ENCODE data around the gene TMEM163. TPM values are rescaled to one million over a fixed set of nuclear protein-coding genes. Genes with fewer than 3 reads are reported as not detected.

The TMEM163 gene
- total and polyA plus RNA-seq, 2 donors from 2014 or later, result 2.6 to 5.9 TPM

- no peak overlapping the region for H3K27ac ChIP-seq (ENCODE audit: low read depth in 2 of 2, low read length in 2 of 2)
- no peaks in the 10 kb centered on the region for H3K36me3 ChIP-seq (ENCODE audit: control insufficient read depth in 2 of 3, insufficient read depth in 3 of 3, low read length in 3 of 3)
- no peaks in the 10 kb centered on the region for H3K27me3 ChIP-seq (ENCODE audit: control insufficient read depth, insufficient read depth, low read length)
- no peak for TF ChIP-seq CTCF (IDR thresholded peaks at IDR 0.05; ENCODE audit: borderline replicate concordance, extremely low read depth, insufficient read depth)
- H3K4me1 ChIP-seq (ENCODE audit: control insufficient read depth in 2 of 3, insufficient read depth in 2 of 3, low read depth in 1 of 3, low read length in 3 of 3), result peaks cover 0 to 8% (median 2%) of the 10 kb centered on the region in 3 donors
- DNase-seq (peak in 1 of 5 donors; percentile 51), FAIRE-seq (no peak)
- H3K4me3 ChIP-seq (ENCODE audit: low read length in 3 of 3), result no peak overlapping the region
- no peaks in the 10 kb centered on the region for H3K9me3 ChIP-seq (ENCODE audit: control insufficient read depth in 2 of 3, insufficient read depth in 1 of 3, low read length in 3 of 3)
- H3K9ac ChIP-seq (ENCODE audit: low read length in 3 of 3), result no peak overlapping the region
- intact Hi-C loops (cut with DNase I), result no loop called here
Observed at GRCh38 chr2:134459706-134460406, 258.9 kb downstream of the TMEM163 start.

- Histone ChIP-seq H3K27ac (ENCODE audit: low read depth in 2 of 2, low read length in 2 of 2) (no peak overlapping the region), H3K27me3 (ENCODE audit: control insufficient read depth, insufficient read depth, low read length) (no peaks in the 10 kb centered on the region), H3K9me3 (ENCODE audit: control insufficient read depth in 2 of 3, insufficient read depth in 1 of 3, low read length in 3 of 3) (no peaks in the 10 kb centered on the region), H3K4me3 (ENCODE audit: low read length in 3 of 3) (no peak overlapping the region), H3K36me3 (ENCODE audit: control insufficient read depth in 2 of 3, insufficient read depth in 3 of 3, low read length in 3 of 3) (no peaks in the 10 kb centered on the region), H3K4me1 (ENCODE audit: control insufficient read depth in 2 of 3, insufficient read depth in 2 of 3, low read depth in 1 of 3, low read length in 3 of 3) (peaks cover 0 to 17% (median 6%) of the 10 kb centered on the region in 3 donors), H3K9ac (ENCODE audit: low read length in 3 of 3) (no peak overlapping the region)
- DNase-seq, result peak in 1 of 5 donors; percentile 20
- TF ChIP-seq CTCF (IDR thresholded peaks at IDR 0.05; ENCODE audit: borderline replicate concordance, extremely low read depth, insufficient read depth), result no peak
- intact Hi-C loops (cut with DNase I), result no loop called here
- no peak for FAIRE-seq
Observed at GRCh38 chr2:134458950-134459349, 259.9 kb downstream of the TMEM163 start.

GRCh38 chr2:134458473-134458853 lies 260.3 kb downstream of the TMEM163 start:
- no peak for DNase-seq
- Histone ChIP-seq H3K4me1 (ENCODE audit: control insufficient read depth in 2 of 3, insufficient read depth in 2 of 3, low read depth in 1 of 3, low read length in 3 of 3) (peaks cover 0 to 20% (median 11%) of the 10 kb centered on the region in 3 donors), H3K9me3 (ENCODE audit: control insufficient read depth in 2 of 3, insufficient read depth in 1 of 3, low read length in 3 of 3) (no peaks in the 10 kb centered on the region), H3K36me3 (ENCODE audit: control insufficient read depth in 2 of 3, insufficient read depth in 3 of 3, low read length in 3 of 3) (no peaks in the 10 kb centered on the region), H3K4me3 (ENCODE audit: low read length in 3 of 3) (no peak overlapping the region), H3K27ac (ENCODE audit: low read depth in 2 of 2, low read length in 2 of 2) (no peak overlapping the region), H3K27me3 (ENCODE audit: control insufficient read depth, insufficient read depth, low read length) (no peaks in the 10 kb centered on the region), H3K9ac (ENCODE audit: low read length in 3 of 3) (no peak overlapping the region)
- intact Hi-C loops (cut with DNase I), result no loop called here
- FAIRE-seq, result no peak
- TF ChIP-seq CTCF (IDR thresholded peaks at IDR 0.05; ENCODE audit: borderline replicate concordance, extremely low read depth, insufficient read depth), result no peak
